GM19099 (cell line): ENCODE results near the gene NPFF.

Experiments used
- POLR2A ChIP-seq: IDR thresholded peaks from 3 replicates; pipeline ENCODE4 v1.6.1; 2011; ENCODE audit warnings: low read depth; ENCODE audit not compliant: insufficient read length; ENCODE audit errors: extremely low read depth

Gene NPFF, protein sequence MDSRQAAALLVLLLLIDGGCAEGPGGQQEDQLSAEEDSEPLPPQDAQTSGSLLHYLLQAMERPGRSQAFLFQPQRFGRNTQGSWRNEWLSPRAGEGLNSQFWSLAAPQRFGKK

DNA sequence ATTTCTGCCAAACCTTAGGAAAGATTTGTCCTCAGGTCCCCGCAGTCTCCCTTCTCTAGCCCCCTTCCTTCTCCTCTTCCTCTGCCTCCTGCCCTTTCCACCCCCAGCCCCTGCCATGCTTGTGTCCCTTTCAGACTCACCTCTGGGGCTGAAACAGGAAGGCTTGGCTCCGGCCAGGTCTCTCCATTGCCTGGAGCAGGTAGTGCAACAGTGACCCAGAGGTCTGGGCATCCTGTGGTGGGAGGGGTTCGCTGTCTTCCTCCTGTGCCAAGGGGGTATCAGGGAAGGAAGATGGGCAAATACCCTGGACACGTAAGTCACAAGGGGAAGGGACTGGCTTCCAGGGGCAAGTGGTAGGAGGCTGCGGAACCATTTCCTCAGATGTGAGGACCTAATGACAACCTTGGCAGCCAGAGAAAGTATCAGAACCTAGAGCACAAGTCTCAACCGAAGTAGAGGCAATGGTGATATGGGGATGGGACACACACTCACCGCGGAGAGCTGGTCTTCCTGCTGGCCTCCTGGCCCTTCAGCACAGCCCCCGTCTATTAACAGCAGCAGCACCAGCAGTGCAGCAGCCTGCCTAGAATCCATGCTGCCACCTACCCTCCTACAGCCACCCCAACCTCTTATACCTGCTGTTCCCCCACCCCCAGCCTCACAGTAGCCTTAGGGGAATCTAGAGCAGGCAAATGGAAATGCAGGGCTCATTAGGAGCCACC, at the start of gene NPFF:
Gene NPFF, minus strand, starts transcription at position 604 of the 722 bp plus-strand sequence. Its CDS starts 10 bp downstream, at position 594.
- TF ChIP-seq POLR2A = no peak

DNA sequence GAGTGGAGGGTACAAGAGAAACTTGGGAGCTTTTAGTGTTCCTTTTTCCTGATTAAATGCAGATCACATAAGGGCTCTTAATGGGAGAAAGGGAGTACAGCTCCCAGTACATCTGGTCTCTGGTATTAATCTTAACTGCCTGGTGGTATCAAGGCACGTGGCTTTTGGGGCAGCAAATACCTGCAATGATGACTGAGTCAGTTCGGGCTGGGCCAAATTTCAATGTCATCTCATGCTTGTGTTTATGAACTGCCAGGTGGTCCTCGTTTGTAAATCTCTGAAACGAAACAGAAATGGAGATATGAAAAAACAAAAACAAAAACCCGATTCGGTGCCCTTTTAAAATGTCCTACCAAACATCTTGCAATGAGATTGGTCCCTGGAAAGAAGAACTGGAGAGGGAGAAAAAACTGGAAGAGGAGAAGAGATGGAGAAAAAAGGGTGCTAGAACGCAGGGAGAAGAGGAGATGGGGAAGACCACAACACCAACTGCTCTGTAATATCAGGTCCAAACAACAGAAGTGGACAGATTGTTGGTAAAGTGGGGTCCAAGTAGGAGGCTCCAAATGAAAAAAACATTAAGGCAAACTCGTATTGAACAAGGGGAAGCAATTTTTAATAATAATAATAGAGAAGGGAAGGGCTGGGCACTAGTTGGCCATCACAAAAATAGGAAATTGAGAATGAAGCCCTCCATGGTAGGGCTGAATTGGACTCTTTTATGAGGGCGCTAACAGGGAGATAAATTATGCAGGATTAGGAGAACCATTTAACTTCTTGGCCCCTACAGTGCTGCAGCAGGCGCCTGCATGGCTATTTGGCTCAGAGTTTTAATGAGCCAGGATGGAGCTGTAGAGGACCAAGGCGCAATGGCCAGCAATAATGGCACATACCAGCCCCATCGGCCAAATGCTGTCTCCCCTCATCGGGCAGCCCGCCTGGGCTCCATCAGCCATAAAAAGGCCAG, 45.4 kb upstream of the NPFF start:
- no peak for TF ChIP-seq POLR2A

DNA sequence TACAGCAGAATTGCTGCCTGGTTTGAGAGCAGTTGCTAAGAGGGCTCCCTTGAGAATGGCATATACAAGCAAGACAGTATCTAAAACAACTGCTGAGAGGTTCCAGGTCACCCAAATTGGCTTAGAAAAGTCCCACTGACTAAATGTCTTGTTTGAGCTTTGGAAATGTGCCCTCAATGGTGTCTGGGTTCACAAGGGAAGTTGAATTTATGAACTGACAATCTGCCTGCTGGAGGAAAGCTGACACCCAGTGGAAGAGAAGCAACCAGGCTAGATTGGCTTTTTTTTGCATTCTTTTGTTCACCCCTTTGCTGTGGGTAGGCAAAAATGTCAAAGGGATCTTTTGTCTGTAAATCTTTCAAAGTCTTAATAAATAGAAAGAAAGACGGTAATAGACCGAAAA, 44.6 kb upstream of the NPFF start:
- TF ChIP-seq POLR2A = no peak

DNA sequence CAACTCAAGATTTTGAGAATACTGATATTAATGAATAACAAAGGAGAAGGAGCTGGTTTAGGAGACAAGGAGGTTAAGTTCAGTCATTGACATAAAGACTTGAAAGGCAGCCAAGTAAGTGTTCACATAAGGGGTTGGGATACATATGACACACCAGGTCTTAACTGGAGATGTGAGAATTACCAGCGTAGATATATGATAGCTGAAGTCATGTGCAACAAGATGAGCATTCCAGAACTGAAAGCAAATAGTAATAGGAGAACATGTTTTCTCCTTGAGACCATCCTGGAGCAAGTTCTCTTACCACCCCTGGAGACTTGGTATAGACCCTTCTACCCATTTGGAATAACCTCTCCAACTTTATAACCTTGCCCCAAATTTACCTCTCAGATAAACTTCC, 43.3 kb upstream of the NPFF start:
- no peak for TF ChIP-seq POLR2A

DNA sequence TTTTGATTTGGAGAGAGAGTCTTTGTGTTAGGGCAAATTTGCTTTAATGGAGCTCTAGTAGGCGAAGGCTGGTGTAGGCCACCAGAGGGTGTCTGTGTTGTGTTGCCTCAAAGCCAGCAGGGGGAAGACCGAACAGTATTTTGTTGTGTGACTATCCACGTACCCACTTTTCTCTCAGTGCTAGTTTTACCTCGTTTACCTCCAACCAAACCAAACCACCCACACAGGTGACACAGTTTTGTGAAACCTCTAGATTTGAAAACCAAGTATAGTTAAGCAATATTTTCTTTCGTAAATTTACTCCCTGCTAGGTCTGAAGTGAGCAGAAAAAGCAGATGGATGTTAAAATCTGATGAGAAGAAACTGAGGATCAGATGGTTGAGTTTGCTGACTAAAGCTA, 36.3 kb upstream of the NPFF start:
- TF ChIP-seq POLR2A = no peak

DNA sequence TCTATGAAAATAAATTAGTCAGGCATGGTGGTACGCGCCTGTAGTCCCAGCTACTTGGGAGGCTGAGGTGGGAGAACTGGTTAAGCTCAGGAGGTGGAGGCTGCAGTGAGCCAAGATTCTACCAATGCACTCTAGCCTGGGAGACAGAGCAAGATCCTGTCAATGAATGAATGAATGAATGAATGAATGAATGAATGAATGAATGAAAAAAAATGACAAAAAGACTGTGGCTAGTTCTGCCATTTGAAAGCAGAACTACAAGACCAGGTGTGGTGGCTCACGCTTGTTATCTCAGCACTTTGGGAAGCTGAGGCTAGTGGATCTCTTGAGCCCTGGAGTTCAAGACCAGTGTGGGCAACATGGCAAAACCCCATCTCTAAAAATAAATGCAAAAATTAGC, 32.2 kb upstream of the NPFF start:
- no peak for TF ChIP-seq POLR2A

DNA sequence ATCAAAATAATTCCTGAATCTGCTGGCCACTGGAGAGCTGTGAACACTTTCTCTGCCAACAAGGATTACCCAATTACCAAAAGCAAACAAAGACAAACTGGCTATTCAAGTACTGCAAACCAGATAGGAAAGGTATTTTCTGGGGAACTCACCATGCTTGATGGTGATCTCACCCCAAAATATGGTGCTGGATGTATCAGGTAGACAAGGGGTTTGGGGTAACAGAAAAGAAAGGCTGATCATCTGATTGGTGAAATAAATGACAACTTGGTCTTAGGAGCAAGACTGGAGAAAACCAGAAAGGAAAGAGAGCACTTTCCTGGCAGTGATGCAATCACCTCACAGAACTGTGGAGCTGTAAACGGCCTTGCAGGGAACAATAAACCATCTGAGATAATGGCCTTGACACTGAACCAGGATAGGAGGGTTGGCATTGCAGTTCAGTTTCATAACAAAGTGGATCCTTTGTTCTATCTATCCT, 31.0 kb upstream of the NPFF start:
- TF ChIP-seq POLR2A = no peak

DNA sequence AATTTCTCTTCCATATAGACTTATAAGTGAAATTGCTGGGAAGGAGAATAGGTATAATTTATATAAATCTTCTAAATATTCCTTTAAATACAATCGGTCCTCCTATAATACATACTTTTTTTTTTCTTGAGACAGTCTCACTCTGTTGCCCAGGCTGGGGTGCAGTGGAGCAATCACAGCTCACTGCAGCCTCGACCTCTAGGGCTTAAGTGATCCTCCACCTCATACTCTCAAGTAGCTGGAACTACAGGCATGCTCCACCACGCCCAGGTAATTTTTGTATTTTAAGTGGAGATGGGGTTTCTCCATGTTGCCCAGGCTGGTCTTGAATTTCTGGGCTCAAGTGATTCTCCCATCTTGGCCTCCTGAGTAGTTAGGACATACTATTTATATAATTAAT, 29.7 kb upstream of the NPFF start:
- no peak for TF ChIP-seq POLR2A

DNA sequence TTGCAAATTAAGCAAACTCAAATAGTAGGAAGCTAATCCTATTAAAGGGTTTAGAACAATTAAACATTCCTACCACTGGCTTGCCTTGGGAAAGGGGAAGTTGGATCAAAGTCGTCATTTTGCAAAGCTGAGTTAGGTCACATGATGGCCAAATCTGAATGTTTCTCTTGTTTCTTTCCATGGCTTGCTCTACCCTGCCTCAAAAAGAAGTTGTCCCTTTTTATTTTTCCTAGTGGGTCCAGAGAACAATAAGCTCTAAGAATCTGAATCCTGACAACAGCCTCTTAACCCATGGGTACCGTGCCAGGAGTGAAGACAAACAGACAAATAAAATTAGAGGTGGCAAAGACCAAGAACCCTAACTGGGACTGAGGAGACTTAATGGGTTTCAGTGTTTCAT, 26.2 kb upstream of the NPFF start:
- no peak for TF ChIP-seq POLR2A

DNA sequence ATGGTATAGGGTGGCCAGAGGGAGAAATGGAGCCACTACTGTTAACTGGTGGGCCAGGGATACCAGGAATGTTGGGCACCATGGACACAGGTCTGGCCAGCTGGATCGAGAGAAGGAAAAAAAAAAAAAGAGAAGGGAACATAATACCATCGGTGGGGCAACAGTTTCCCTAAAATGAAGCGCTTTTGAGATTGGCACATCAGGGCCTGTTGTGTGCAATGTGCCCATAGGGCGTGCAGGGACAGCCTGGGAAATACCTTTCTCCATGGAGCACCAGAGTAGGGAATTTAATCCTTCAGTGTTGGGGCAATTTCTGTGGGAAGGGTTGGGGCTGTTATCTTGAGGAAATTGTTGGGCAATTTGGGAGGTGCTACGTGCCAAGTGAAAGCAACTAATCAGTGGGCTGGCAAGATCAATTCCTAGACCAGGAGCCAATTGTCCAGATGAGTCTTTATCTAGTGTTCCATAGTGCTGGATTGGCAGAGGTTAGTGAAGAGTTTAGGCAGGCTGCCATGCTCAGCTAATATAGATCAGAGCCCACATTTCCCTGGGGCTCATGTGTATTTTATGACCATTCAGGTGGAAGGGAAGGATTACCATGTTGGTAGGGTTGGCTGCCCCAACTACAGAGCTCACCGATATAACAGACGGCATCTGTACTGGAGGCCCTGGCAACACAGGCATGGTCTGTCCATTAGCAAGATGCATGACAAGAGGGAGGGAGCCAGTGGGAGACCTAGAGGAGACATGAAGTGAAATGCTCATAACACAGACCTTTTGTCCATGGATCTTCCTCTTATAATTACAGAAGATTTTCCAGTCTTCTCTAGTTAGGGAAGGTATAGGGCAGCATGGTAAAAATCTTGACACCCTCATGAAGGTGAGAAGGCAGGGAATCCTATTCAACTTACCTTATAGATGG, 25.5 kb upstream of the NPFF start:
- no peak for TF ChIP-seq POLR2A

DNA sequence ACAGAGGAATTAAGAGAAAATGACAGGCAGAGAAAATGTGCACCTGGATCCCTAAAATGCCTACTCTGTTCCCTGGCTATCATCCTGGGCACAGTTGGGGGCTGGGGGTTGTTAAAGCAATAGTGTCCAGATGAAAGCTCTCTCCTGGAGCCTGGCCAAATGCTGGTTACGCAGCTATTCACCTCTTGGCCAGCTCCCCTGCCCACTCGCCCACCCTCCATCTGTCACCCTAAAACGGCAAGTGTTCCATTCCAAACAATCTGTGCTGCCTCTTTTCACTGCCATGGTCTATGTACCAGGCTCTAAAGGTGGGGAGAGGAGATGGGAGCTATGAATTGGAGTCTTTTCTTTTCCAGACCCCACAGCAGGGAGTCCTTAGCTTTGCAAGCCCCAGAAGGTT, 24.7 kb upstream of the NPFF start:
- no peak for TF ChIP-seq POLR2A

DNA sequence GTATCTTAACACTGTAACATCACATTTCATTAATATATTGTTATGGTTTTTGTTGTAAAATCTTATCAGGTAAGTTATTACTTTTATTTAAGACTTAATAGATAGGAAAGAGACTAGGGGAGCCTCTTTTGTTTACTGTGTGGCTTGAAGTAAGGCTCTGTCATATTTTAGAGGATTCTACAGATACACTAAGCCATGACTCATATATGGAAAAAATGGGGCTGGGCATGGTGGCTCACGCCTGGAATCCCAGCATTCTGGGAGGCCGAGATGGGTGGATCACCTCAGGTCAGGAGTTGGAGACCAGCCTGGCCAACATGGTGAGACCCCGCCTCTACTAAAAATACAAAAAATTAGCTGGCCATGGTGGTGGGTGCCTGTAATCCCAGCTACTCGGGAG, 23.6 kb upstream of the NPFF start:
- TF ChIP-seq POLR2A = no peak

DNA sequence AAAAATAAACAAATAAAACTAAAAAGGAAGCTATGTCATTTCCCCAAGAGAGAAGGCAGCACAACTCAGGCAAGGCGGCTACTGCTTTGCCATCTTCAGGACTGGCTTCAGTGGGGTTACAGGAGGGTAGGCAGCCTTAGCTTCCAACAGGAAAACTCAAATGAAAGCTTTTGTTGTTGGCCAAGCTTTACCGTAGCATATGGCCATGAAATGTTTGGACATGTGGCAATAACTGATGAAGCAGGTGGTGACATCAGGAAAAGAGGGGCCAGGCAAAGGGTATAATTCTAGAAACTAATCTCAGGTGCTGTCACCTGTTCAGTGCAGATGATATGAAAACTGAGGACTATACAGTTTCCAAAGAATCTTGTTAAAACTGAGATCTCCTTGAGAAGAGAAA, 22.8 kb upstream of the NPFF start:
- no peak for TF ChIP-seq POLR2A

DNA sequence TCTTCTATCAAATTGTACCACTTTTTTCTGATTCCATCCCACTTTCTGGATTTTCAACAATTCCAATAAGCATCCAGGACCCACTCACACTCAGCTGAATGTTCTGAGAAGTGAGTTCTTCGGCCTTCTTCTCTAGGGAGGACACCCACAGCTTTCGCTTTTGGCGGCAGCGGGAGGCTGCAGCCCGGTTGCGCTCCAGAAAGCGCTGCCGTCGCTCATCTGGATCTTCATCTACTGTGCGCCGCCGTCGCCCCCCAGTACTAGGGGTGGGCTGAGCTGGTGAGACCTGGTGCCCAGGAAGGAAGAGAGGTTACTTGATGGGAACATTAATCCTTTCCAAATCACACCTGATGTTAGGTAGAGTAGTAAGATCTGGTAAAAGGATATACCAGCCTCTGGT, 17.2 kb upstream of the NPFF start:
- TF ChIP-seq POLR2A = no peak

DNA sequence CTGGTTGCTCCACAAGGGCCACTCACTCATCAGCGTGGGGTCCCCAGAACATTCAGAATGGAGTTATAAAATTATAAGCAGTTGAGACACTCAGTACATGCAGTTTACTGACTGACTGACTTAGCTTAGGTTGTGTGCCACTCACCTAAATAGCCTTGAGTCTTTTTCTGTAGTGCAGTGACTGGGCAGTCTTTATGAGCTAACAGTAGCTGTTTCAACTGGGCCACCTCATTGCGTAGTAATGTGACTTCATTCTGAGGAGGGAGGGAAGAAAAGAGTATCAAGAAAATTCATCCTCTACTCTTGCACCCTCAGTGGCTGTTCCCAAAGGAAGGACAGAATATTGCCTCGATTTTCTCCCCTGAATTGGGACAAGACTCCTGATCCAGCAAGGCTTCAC, 15.8 kb upstream of the NPFF start:
- TF ChIP-seq POLR2A = no peak
